SK-N-MC (cell line): ENCODE measurements around the gene FHIP2A.

Experiments
- EZH2 ChIP-seq: fragments of 200-600 bp; sonication (generic); IDR thresholded peaks from one replicate; pipeline ENCODE4 v1.6.1; 2017; ENCODE audit warnings: antibody characterized with exemption
- FOXP2 ChIP-seq: optimal IDR thresholded peaks from 2 replicates; pipeline ENCODE3; 2011; ENCODE audit warnings: mild to moderate bottlenecking, moderate library complexity; ENCODE audit not compliant: insufficient read depth; ENCODE audit errors: extremely low read length, control extremely low read depth
- POLR2AphosphoS5 ChIP-seq: IDR thresholded peaks from 2 replicates; pipeline ENCODE4 v1.6.1; 2012; ENCODE audit warnings: mild to moderate bottlenecking, low read depth, low read length, borderline replicate concordance

GRCh38 chr10:114870486-114870885 lies 48.9 kb downstream of the FHIP2A start:
- TF ChIP-seq POLR2AphosphoS5 (no peak), EZH2 (no peak), FOXP2 (no peak)
